Measurements from ENCODE around the gene ASIC3. TPM values are rescaled to one million over a fixed set of nuclear protein-coding genes. Genes with fewer than 3 reads are reported as not detected.
"Not testable (repeated sequence)": the region's sequence is repeated elsewhere in the genome, so short reads cannot be mapped to it uniquely, and the experiment has no call there.

The ASIC3 gene
- polyA plus RNA-seq, 3 donors from 2014 or later, result not detected

DNA sequence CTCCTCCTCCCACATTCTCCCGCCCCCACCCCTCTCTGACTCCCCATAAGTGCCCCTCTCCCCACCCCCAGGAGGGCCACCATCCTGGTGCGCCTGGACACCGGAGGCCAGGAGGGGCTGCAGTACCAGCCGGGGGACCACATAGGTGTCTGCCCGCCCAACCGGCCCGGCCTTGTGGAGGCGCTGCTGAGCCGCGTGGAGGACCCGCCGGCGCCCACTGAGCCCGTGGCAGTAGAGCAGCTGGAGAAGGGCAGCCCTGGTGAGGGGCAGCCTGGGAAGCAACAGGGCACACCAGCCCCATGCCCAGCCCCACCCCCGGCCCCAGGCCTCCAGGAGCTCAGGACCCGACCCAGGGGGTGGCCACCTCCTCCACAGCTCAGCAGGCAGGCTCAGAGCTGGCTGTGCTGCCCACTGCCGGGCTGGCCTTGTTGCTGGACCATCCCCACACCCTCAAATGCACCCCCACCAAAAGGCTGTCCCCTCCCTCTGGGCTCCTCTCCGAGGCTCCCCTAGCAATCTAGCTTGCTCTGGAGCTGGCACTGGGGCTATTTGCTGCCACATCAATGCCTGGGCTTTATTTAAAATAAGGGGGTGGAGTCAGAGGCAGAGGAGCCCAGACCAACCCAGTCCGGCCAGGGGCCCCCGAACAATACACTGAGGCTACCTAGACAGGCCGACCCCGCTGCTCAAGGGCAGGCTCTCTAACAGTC is 38.8 kb upstream of the ASIC3 start:
- no peak for DNase-seq
- Mint-ChIP-seq H3K4me1 (peaks cover 67 to 74% of the 10 kb centered on the region in 2 donors), H3K4me3 (no peak overlapping the region)

DNA sequence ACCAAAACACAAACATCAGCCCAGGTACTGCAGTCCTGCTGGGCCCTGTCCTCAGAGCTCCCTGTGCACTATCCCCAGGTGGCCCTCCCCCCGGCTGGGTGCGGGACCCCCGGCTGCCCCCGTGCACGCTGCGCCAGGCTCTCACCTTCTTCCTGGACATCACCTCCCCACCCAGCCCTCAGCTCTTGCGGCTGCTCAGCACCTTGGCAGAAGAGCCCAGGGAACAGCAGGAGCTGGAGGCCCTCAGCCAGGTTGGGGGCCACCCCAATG is 38.4 kb upstream of the ASIC3 start:
- Mint-ChIP-seq H3K27me3 (ENCODE audit: low read depth in 3 of 3) (peaks cover 13 to 29% (median 29%) of the 10 kb centered on the region in 3 donors), H3K27ac (peak overlapping the region; percentile 93 to 98 (median 96)), H3K4me1 (peaks cover 72 to 79% of the 10 kb centered on the region in 2 donors), H3K4me3 (peak overlapping the region in 2 of 5 donors; percentile 70 to 80), H3K9me3 (peaks cover 0 to 2% (median 0%) of the 10 kb centered on the region in 6 donors), H3K36me3 (no peaks in the 10 kb centered on the region)
- DNase-seq, result no peak

More for the DNA sequence above, 38.8 kb upstream of the ASIC3 start:
- Mint-ChIP-seq H3K9me3 (peaks cover 0 to 2% (median 0%) of the 10 kb centered on the region in 6 donors), H3K27me3 (ENCODE audit: low read depth in 3 of 3) (peaks cover 11 to 29% (median 24%) of the 10 kb centered on the region in 3 donors), H3K36me3 (peaks cover 0 to 2% (median 0%) of the 10 kb centered on the region in 3 donors), H3K27ac (peak overlapping the region in 2 of 6 donors; percentile 77 to 92)

DNA sequence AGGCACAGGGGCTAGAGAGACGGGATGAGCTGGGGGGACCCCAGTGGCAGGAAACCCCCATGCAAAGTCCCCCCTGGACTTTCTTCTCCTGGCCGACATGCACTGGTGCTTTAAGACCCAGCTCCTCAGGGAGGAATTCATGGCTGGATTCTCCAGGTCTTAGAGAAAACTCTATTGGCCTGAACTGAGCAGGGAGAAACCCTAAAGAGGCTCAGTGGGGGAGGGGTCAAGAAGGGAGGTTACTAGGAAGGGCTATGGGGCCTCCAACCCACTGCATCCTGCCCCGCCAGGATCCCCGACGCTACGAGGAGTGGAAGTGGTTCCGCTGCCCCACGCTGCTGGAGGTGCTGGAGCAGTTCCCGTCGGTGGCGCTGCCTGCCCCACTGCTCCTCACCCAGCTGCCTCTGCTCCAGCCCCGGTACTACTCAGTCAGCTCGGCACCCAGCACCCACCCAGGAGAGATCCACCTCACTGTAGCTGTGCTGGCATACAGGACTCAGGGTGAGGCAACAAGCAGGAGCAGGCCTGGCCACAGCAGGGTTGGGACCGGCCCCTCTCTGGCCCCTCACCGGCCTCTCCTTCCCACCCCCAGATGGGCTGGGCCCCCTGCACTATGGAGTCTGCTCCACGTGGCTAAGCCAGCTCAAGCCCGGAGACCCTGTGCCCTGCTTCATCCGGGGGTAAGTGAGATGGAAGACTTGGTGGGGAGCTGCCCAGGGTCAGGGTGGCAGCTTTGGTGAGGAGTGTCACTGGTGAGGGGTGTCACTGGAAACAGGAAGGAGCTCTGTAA is 37.8 kb upstream of the ASIC3 start:
- no peaks in the 10 kb centered on the region for H3K36me3 Mint-ChIP-seq
- H3K27me3 Mint-ChIP-seq (ENCODE audit: low read depth in 3 of 3), result peaks cover 18 to 34% (median 27%) of the 10 kb centered on the region in 3 donors
- DNase-seq, result peak; percentile 76 to 79 (median 76)
- peaks cover 77 to 84% of the 10 kb centered on the region in 2 donors for H3K4me1 Mint-ChIP-seq
- peak overlapping the region; percentile 70 to 82 (median 79) for H3K4me3 Mint-ChIP-seq
- peak overlapping the region; percentile 93 to 98 (median 96) for H3K27ac Mint-ChIP-seq
- peaks cover 0 to 2% (median 0%) of the 10 kb centered on the region in 6 donors for H3K9me3 Mint-ChIP-seq

DNA sequence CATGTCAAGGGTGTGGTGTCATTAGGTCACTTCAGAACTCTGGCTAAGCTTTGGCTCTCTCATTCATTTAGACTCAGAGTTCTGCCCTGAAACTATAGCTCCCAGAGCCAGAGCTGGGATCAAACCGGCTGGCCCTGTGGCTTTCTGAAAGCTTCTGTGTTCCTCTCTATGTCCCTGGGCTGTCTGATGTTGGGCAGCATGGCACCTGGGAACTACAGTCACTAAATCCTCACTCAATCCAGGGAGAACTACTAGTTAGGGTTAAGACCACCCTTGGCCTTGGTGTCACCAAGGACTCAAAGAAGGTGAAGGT is 37.3 kb upstream of the ASIC3 start:
- DNase-seq, result no peak
- Mint-ChIP-seq H3K27me3 (ENCODE audit: low read depth in 3 of 3) (peaks cover 18 to 36% (median 28%) of the 10 kb centered on the region in 3 donors), H3K9me3 (peaks cover 0 to 2% (median 0%) of the 10 kb centered on the region in 6 donors), H3K4me1 (peaks cover 78 to 82% of the 10 kb centered on the region in 2 donors), H3K36me3 (no peaks in the 10 kb centered on the region), H3K27ac (peak overlapping the region; percentile 93 to 98 (median 96)), H3K4me3 (peak overlapping the region; percentile 70 to 82 (median 79))

DNA sequence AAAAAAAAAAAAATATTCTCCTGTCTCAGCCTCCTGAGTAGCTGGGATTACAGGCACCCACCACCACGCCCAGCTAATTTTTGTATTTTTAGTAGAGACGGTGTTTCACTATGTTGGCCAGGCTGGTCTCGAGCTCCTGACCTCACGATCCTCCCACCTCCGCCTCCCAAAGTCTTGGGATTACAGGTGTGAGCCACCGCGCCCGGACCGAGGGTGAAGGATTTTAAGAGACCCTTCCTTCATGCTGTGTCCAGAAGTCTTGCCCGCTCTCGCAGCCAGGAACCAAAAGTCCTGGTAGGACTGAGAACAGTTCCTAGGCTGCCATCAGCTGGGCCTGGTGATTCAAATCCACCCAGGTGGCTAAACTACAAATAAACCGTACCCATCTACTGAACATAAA is 36.7 kb upstream of the ASIC3 start:
- H3K36me3 Mint-ChIP-seq, DNase-seq, H3K9me3 Mint-ChIP-seq: not testable (repeated sequence)
- Mint-ChIP-seq H3K4me3 (peak overlapping the region; percentile 43 to 75 (median 57)), H3K27me3 (ENCODE audit: low read depth in 3 of 3) (peaks cover 22 to 36% (median 30%) of the 10 kb centered on the region in 3 donors), H3K4me1 (peaks cover 73 to 80% of the 10 kb centered on the region in 2 donors), H3K27ac (peak overlapping the region; percentile 72 to 98 (median 95))

DNA sequence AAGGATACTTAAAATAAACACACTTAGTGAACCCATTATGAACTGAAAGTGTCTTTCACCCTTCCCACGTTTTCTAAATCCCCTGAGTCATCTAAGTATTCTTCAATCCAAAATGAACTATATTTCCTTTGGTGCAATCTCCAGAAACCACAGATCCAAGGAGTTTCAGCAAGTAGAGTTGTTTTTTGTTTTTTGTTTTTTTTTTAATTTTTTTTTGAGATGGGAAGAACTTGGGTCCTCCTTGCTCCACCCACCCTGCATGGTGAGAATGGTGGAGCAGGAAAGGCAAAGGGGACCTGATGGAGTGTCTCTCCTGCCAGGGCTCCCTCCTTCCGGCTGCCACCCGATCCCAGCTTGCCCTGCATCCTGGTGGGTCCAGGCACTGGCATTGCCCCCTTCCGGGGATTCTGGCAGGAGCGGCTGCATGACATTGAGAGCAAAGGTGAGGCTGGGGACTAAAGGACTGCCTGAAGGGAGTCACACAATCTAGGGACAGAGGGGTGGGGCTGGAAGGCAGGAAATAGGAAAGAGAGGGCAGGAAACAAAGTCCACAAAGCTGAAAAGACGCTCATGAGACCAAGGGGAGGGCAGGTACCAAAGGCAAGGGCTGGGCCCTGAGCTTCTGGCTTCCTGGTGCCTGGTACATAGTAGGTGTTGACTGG is 36.2 kb upstream of the ASIC3 start:
- H3K36me3 Mint-ChIP-seq, result no peaks in the 10 kb centered on the region
- peaks cover 71 to 76% of the 10 kb centered on the region in 2 donors for H3K4me1 Mint-ChIP-seq
- peaks cover 0 to 2% (median 0%) of the 10 kb centered on the region in 6 donors for H3K9me3 Mint-ChIP-seq
- no peak for DNase-seq
- peak overlapping the region; percentile 43 to 76 (median 68) for H3K4me3 Mint-ChIP-seq
- peaks cover 22 to 36% (median 30%) of the 10 kb centered on the region in 3 donors for H3K27me3 Mint-ChIP-seq (ENCODE audit: low read depth in 3 of 3)
- H3K27ac Mint-ChIP-seq, result peak overlapping the region; percentile 72 to 98 (median 95)

DNA sequence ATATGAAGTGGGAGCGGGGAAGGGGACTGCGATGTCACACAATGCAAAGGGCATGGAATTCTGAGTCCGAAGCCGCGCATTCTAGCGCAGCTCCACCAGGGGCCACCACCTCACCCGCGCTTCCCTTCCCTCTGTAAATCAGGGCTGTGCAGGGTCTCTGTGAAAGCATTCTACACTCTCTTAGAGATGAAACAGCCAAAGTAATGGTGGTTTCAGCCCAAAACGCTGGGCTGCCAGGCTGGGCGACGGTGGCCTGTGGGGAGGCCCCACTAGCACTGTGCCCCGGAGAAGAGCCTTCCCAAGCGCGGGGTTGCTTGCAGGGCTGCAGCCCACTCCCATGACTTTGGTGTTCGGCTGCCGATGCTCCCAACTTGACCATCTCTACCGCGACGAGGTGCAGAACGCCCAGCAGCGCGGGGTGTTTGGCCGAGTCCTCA is 35.4 kb upstream of the ASIC3 start:
- H3K27ac Mint-ChIP-seq, result peak overlapping the region; percentile 72 to 98 (median 95)
- DNase-seq, result peak in 1 of 3 donors; percentile 39
- peaks cover 0 to 2% (median 0%) of the 10 kb centered on the region in 6 donors for H3K9me3 Mint-ChIP-seq
- peaks cover 71 to 76% of the 10 kb centered on the region in 2 donors for H3K4me1 Mint-ChIP-seq
- peak overlapping the region; percentile 58 to 88 (median 68) for H3K4me3 Mint-ChIP-seq
- H3K36me3 Mint-ChIP-seq, result no peaks in the 10 kb centered on the region
- peaks cover 24 to 36% (median 32%) of the 10 kb centered on the region in 3 donors for H3K27me3 Mint-ChIP-seq (ENCODE audit: low read depth in 3 of 3)

DNA sequence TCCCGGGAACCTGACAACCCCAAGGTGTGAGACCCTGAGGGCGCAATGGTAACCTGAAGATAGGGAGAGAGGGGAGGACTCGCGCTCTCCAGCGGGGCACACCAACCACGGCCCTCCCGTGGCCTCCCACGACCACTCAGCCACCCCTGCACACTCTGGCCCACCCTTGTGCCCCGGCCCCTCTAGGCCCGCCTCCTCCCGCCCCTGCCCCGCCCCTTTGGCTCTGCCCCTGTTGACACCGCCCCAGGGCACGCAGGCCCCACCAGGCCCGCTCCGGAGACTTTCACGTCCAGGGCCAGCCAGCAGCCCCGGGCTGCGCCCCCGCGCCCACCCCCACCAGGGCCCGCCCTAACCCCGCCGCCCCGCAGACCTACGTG is 35.0 kb upstream of the ASIC3 start:
- H3K4me3 Mint-ChIP-seq, result peak overlapping the region in 4 of 5 donors; percentile 86 to 92 (median 89)
- peaks cover 24 to 38% (median 33%) of the 10 kb centered on the region in 3 donors for H3K27me3 Mint-ChIP-seq (ENCODE audit: low read depth in 3 of 3)
- peak overlapping the region in 5 of 6 donors; percentile 93 to 99 (median 96) for H3K27ac Mint-ChIP-seq
- peaks cover 0 to 2% (median 0%) of the 10 kb centered on the region in 6 donors for H3K9me3 Mint-ChIP-seq
- peaks cover 71 to 76% of the 10 kb centered on the region in 2 donors for H3K4me1 Mint-ChIP-seq
- H3K36me3 Mint-ChIP-seq, result no peaks in the 10 kb centered on the region
- DNase-seq, result no peak

DNA sequence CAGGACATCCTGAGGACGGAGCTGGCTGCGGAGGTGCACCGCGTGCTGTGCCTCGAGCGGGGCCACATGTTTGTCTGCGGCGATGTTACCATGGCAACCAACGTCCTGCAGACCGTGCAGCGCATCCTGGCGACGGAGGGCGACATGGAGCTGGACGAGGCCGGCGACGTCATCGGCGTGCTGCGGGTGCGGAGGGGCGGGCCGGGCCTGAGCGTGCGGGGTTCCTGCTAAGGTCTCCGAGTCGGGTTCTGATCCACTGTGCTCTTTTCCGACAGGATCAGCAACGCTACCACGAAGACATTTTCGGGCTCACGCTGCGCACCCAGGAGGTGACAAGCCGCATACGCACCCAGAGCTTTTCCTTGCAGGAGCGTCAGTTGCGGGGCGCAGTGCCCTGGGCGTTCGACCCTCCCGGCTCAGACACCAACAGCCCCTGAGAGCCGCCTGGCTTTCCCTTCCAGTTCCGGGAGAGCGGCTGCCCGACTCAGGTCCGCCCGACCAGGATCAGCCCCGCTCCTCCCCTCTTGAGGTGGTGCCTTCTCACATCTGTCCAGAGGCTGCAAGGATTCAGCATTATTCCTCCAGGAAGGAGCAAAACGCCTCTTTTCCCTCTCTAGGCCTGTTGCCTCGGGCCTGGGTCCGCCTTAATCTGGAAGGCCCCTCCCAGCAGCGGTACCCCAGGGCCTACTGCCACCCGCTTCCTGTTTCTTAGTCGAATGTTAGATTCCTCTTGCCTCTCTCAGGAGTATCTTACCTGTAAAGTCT is 34.4 kb upstream of the ASIC3 start:
- peak overlapping the region; percentile 64 to 99 (median 96) for H3K27ac Mint-ChIP-seq
- no peaks in the 10 kb centered on the region for H3K36me3 Mint-ChIP-seq
- peak overlapping the region; percentile 86 to 92 (median 88) for H3K4me3 Mint-ChIP-seq
- DNase-seq, result peak; percentile 94 to 96 (median 94)
- peaks cover 0 to 2% (median 0%) of the 10 kb centered on the region in 6 donors for H3K9me3 Mint-ChIP-seq
- H3K27me3 Mint-ChIP-seq (ENCODE audit: low read depth in 3 of 3), result peaks cover 24 to 39% (median 33%) of the 10 kb centered on the region in 3 donors
- H3K4me1 Mint-ChIP-seq, result peaks cover 71 to 74% of the 10 kb centered on the region in 2 donors

DNA sequence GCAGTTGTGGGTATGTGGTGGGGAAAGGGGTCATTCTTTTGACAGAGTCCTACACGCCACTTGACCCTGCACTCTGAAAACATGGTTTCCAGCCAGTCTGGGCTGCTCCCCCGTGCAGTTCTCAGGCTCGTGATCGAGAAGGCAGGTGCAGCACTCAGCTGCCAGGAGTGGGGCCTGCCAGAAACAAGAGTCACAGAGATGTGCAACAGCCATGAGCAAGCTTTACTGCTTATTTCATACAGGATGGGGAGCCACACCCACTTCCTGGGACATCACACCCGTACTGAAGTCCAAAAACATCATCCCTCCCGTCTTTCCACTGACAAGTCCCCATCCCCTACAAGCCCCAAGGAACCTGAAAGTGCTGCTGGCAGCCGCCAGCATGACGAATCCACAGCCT is 33.4 kb upstream of the ASIC3 start:
- no peak for DNase-seq
- Mint-ChIP-seq H3K36me3 (no peaks in the 10 kb centered on the region), H3K27me3 (ENCODE audit: low read depth in 3 of 3) (peaks cover 30 to 43% (median 36%) of the 10 kb centered on the region in 3 donors), H3K27ac (peak overlapping the region in 5 of 6 donors; percentile 77 to 99 (median 96)), H3K4me1 (peaks cover 72 to 79% of the 10 kb centered on the region in 2 donors), H3K4me3 (peak overlapping the region; percentile 62 to 92 (median 86)), H3K9me3 (peaks cover 0 to 2% (median 0%) of the 10 kb centered on the region in 6 donors)

DNA sequence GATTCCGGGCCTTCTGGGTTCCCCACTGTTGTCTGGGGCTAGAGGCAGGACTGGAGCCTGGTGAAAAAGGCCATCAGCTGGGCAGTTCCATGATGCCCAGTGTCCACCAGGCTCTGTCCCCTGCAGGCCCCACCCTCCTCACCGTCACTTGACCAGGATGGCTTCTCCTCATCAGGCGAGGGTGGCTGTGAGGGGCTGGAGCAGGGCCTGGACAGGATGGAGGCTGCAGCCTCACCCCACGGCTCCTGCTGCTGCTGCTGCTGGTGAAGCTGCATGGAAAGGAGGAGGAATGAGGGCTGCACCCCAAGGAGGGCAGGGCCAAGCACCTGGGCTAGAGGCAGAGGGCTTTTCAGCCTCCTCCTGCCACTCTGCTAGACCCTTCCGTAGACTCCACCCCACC is 32.4 kb upstream of the ASIC3 start:
- Mint-ChIP-seq H3K9me3 (peaks cover 0 to 2% (median 0%) of the 10 kb centered on the region in 6 donors), H3K36me3 (no peaks in the 10 kb centered on the region), H3K27ac (peak overlapping the region in 4 of 6 donors; percentile 63 to 99 (median 84)), H3K27me3 (ENCODE audit: low read depth in 3 of 3) (peaks cover 30 to 42% (median 33%) of the 10 kb centered on the region in 3 donors), H3K4me1 (peaks cover 62 to 69% of the 10 kb centered on the region in 2 donors), H3K4me3 (no peak overlapping the region)
- no peak for DNase-seq

DNA sequence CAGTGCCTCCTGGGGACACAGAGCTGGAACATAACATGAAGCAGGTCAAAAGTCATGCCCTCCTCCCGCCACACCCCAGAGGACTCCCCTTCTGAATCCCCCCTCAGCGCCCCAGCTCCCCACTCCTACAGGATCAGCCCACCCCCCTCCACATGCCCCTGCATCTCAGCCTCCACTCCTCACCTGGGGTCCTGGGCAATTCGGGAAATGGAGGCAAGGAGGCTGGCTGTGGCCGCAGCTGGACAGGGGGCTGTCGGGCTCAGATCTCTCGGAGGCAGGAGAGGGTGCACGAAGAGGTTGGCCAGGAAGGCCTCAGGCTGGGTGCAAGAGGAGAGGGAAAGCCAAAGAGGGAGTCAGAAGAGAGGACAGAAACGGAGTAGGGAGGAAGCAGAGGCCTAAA is 31.8 kb upstream of the ASIC3 start:
- Mint-ChIP-seq H3K27ac (peak overlapping the region in 4 of 6 donors; percentile 63 to 96 (median 76)), H3K4me3 (no peak overlapping the region), H3K4me1 (peaks cover 58 to 64% of the 10 kb centered on the region in 2 donors), H3K27me3 (ENCODE audit: low read depth in 3 of 3) (peaks cover 30 to 39% (median 33%) of the 10 kb centered on the region in 3 donors), H3K36me3 (no peaks in the 10 kb centered on the region), H3K9me3 (peaks cover 0 to 2% (median 0%) of the 10 kb centered on the region in 6 donors)
- no peak for DNase-seq

DNA sequence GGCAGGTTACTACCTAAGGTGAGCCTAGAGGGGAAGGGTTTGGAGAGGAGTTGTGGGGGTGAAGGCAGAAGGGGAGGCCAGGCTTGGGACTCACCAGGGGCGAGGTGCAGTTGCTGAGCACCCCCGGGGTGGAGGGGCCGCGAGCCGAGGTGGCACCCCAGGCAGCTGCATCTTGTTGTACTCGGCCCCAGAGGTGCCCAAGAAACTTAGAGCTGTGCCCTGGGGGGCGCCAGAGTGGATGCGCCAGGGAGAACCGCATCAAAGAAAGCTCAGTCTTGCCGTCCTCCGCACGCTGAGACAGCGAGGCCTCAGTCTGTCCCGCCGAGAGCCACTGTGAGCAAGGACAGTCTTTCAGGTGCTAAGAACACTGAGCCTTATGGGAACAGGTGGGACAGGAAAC is 31.4 kb upstream of the ASIC3 start:
- H3K4me1 Mint-ChIP-seq, result peaks cover 54 to 60% of the 10 kb centered on the region in 2 donors

More for the DNA sequence above, 31.4 kb upstream of the ASIC3 start:
- DNase-seq, result no peak
- Mint-ChIP-seq H3K27me3 (ENCODE audit: low read depth in 3 of 3) (peaks cover 30 to 38% (median 34%) of the 10 kb centered on the region in 3 donors), H3K4me3 (peak overlapping the region in 1 of 5 donors; percentile 84), H3K36me3 (no peaks in the 10 kb centered on the region), H3K9me3 (peaks cover 0 to 2% (median 0%) of the 10 kb centered on the region in 6 donors), H3K27ac (peak overlapping the region in 5 of 6 donors; percentile 11 to 96 (median 53))
